ENCODE data around the gene PML. TPM values are rescaled to one million over a fixed set of nuclear protein-coding genes. Genes with fewer than 3 reads are reported as not detected.

PML gene
- total RNA-seq, 1 donor from 2014 or later = 15.3 TPM

DNA sequence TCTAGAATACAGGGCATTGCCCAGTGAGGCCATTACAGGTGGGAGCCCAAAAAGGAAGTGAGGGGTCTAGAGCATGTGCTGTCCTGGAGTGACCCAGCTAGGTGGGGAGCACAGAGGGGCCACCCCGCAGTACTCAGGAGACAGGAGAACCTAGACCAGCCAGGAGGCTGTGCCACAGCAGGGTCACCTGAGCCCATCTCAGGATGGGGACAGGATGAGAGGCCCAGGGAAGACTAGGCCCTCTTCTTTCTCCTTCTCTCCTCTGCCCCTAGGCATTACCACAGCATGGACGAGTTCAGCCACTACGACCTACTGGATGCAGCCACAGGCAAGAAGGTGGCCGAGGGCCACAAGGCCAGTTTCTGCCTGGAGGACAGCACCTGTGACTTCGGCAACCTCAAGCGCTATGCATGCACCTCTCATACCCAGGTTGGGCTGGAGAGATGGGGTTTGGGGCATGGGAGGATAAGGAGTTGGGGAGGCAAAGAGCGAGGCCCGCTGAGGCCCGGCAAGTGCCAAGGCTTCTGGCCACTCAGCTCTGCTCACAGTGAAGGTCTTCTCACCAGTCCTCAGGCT is 47.6 kb upstream of the PML start:
- H3K4me1 ChIP-seq = peaks cover 17% of the 10 kb centered on the region
- H3K4me2 ChIP-seq = no peak overlapping the region
- peaks cover 22% of the 10 kb centered on the region for H3F3A ChIP-seq (ENCODE audit: low read depth)
- H3K4me3 ChIP-seq = no peak overlapping the region
- no peaks in the 10 kb centered on the region for H3K79me2 ChIP-seq (ENCODE audit: low read depth)
- no peak overlapping the region for H3K27ac ChIP-seq
- no peak overlapping the region for H2AFZ ChIP-seq (replicated peaks)
- peaks cover 25% of the 10 kb centered on the region for H3K27me3 ChIP-seq
- H3K36me3 ChIP-seq = no peaks in the 10 kb centered on the region
- Mint-ChIP-seq H3K36me3 (peaks cover 3% of the 10 kb centered on the region), H3K4me3 (no peak overlapping the region), H3K27me3 (ENCODE audit: insufficient read depth, low read depth) (peaks cover 15% of the 10 kb centered on the region), H3K27ac (no peak overlapping the region), H3K9me3 (no peaks in the 10 kb centered on the region), H3K4me1 (peaks cover 50% of the 10 kb centered on the region)
- peaks cover 67% of the 10 kb centered on the region for H4K20me1 ChIP-seq (ENCODE audit: low read depth)
- DNase-seq (ENCODE audit: low spot score) = no peak
- no peak overlapping the region for H3K9ac ChIP-seq
- TF ChIP-seq CTCF (IDR thresholded peaks at IDR 0.05) = no peak
- no peak for TF ChIP-seq EZH2 (IDR thresholded peaks at IDR 0.05)
- no peak for TF ChIP-seq EZH2phosphoT487 (IDR thresholded peaks at IDR 0.05)
- no peaks in the 10 kb centered on the region for H3K9me3 ChIP-seq (ENCODE audit: low read depth)

DNA sequence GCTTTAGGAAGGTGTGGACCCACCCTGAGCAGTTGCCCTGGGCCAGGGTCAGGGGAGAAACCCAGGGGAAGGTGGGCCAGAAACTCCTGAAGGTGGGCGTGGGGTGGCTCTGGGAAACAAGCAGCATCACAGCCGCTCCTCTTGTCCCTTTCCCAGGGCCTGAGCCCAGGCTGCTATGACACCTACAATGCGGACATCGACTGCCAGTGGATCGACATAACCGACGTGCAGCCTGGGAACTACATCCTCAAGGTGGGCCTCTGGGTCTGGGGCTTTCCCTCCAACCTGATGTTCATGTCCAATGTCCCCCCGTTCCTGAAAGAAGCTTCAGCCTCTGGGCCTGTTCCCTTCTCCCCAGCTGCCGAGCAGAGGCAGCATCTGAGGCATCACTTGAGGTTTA is 46.9 kb upstream of the PML start:
- no peak overlapping the region for H2AFZ ChIP-seq (replicated peaks)
- peaks cover 54% of the 10 kb centered on the region for H3K4me1 Mint-ChIP-seq
- H3K4me3 Mint-ChIP-seq = no peak overlapping the region
- peaks cover 17% of the 10 kb centered on the region for H3K27me3 ChIP-seq
- H3K27ac Mint-ChIP-seq = no peak overlapping the region
- H3F3A ChIP-seq (ENCODE audit: low read depth) = peaks cover 22% of the 10 kb centered on the region
- H3K27me3 Mint-ChIP-seq (ENCODE audit: insufficient read depth, low read depth) = peaks cover 11% of the 10 kb centered on the region
- TF ChIP-seq EZH2phosphoT487 (IDR thresholded peaks at IDR 0.05) = no peak
- no peak for TF ChIP-seq EZH2 (IDR thresholded peaks at IDR 0.05)
- no peak for TF ChIP-seq CTCF (IDR thresholded peaks at IDR 0.05)
- no peak overlapping the region for H3K4me2 ChIP-seq
- H3K27ac ChIP-seq = no peak overlapping the region
- H4K20me1 ChIP-seq (ENCODE audit: low read depth) = peaks cover 62% of the 10 kb centered on the region
- H3K79me2 ChIP-seq (ENCODE audit: low read depth) = no peaks in the 10 kb centered on the region
- peaks cover 3% of the 10 kb centered on the region for H3K36me3 Mint-ChIP-seq
- H3K9me3 ChIP-seq (ENCODE audit: low read depth) = no peaks in the 10 kb centered on the region
- no peak for DNase-seq (ENCODE audit: low spot score)
- peaks cover 18% of the 10 kb centered on the region for H3K4me1 ChIP-seq
- H3K4me3 ChIP-seq = no peak overlapping the region
- H3K9me3 Mint-ChIP-seq = no peaks in the 10 kb centered on the region
- H3K9ac ChIP-seq = no peak overlapping the region
- no peaks in the 10 kb centered on the region for H3K36me3 ChIP-seq

DNA sequence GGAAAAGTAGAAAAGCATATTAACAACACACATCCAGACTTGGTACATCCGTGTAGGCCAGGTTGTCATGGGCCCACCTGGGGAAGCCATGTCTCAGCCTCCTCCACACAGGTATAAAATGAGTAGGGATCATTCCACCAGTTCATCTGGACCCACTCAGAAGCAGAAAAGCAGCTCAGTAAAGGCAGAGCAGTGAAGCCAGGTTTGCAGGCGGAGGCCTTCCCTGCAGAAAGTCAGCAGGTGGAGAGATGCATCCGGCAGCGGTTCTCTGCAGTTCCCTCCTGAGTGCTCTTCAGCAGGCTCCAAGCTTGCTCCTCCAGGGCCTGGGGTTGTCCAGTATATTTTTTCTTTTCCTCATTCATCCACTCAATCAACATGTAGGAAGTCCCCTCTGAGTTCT is 46.1 kb upstream of the PML start:
- no peak overlapping the region for H3K27ac Mint-ChIP-seq

More for the DNA sequence above, 46.1 kb upstream of the PML start:
- H3K9me3 ChIP-seq (ENCODE audit: low read depth) = no peaks in the 10 kb centered on the region
- H3K36me3 ChIP-seq = no peaks in the 10 kb centered on the region
- DNase-seq (ENCODE audit: low spot score) = no peak
- peaks cover 18% of the 10 kb centered on the region for H3K4me1 ChIP-seq
- H3K4me2 ChIP-seq = no peak overlapping the region
- TF ChIP-seq CTCF (IDR thresholded peaks at IDR 0.05) = no peak
- TF ChIP-seq EZH2phosphoT487 (IDR thresholded peaks at IDR 0.05) = no peak
- no peak for TF ChIP-seq EZH2 (IDR thresholded peaks at IDR 0.05)
- H3K9ac ChIP-seq = no peak overlapping the region
- H2AFZ ChIP-seq (replicated peaks) = no peak overlapping the region
- peaks cover 11% of the 10 kb centered on the region for H3K27me3 Mint-ChIP-seq (ENCODE audit: insufficient read depth, low read depth)
- peaks cover 3% of the 10 kb centered on the region for H3K36me3 Mint-ChIP-seq
- H3K4me3 ChIP-seq = no peak overlapping the region
- no peaks in the 10 kb centered on the region for H3K9me3 Mint-ChIP-seq
- H3K27ac ChIP-seq = no peak overlapping the region
- H3F3A ChIP-seq (ENCODE audit: low read depth) = peaks cover 22% of the 10 kb centered on the region
- H3K4me3 Mint-ChIP-seq = no peak overlapping the region
- H4K20me1 ChIP-seq (ENCODE audit: low read depth) = peaks cover 56% of the 10 kb centered on the region
- no peaks in the 10 kb centered on the region for H3K79me2 ChIP-seq (ENCODE audit: low read depth)
- H3K27me3 ChIP-seq = peaks cover 10% of the 10 kb centered on the region
- peaks cover 51% of the 10 kb centered on the region for H3K4me1 Mint-ChIP-seq

All from neural progenitor cell (in vitro differentiated cells).